NCI-H526 (cell line): ENCODE measurements around the gene CLEC4G.
"Not testable (repeated sequence)": the region's sequence is repeated elsewhere in the genome, so short reads cannot be mapped to it uniquely, and the experiment has no call there.

ENCODE experiments used
- DNase-seq, 2 experiments: peaks; one replicate each; lab custom pipeline; 2025; lab: John Stamatoyannopoulos, UW

CLEC4G gene

DNA sequence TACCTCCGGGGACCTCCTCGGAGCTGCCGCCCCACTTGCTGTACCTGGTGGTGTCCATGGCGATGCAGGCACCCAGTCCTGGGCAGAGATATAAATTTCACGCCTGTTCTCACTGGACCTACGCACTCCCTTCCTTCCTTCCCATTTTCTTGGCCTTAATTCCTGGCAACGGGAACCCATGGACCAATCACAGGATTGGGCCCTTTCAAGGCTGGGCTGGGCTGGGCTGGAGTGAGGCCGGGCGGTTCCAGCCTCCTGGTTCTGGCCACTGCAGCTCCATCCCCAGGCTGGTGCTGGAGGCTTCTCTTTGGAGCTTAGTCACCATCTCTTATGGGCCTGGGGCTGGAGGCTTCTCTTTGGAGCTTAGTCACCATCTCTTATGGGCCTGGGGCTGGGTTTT lies at the start of gene CLEC4G:
Gene CLEC4G, minus strand, starts transcription at position 66 of the 400 bp plus-strand sequence. Its CDS starts 8 bp downstream, at position 58.
- DNase-seq: no peak

DNA sequence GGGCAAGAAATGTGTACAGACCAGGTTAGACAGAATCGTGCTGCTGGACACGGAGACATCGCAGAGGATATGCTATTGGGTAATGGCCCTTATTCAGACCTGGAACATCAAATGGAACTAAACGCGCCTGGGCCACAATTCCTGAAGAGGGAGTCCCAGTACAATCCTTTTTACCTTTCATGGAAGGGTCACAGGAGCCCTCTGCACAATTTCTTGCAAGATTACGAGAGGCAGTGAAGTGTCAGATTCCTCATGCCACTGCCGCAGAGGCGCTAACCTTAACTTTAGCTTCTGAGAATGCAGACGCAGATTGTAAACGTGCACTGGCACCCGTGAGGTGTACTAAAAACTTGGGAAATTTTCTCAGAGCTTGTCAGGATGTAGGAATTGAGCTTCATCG lies 49.2 kb upstream of the CLEC4G start:
- DNase-seq: no peak

DNA sequence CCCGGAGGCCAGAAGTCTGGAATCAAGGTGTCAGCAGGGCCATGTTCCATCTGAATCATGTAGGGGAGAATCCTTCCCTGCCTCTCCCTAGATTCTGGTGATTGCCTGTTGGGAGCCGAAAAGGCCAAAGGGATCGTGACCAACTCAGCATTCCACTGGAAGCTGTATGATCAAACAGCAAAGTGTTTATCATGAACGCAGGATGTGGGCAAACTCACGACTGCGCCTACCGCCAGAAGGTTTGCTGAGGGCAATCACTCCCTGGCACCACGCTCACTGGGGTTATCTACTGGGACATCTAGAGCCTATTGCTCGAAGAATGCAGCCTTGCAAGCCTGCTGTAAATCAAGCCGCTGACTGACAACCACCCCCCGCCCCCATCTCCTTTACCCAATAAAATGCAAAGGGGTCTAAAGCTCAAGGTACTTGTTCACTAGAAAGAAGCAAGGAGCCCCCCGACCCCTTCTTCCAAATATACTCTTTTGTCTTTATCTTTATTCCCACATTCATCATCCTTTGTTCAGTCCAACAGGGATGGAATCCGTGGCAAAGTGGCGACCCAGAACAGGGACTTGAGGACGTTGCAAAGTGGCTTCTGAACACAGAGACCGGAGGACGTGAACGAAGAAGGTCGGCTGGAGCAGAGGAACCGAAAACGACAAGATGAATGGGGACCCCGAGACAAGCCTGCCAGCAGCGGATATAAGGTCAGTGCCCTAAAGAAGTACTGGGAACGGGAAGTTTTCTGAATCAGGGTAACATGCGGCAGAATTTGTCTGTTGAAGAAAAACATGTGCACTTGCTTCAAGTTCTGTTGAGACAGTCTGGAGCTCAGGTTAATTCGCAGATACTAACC lies 47.9 kb upstream of the CLEC4G start:
- DNase-seq: no peak

GRCh38 chr19:7778081-7778480 lies 46.2 kb upstream of the CLEC4G start:
- no peak for DNase-seq

- DNase-seq: no peak
These were observed 43.9 kb upstream of the CLEC4G start for GRCh38 chr19:7775761-7776160.

DNA sequence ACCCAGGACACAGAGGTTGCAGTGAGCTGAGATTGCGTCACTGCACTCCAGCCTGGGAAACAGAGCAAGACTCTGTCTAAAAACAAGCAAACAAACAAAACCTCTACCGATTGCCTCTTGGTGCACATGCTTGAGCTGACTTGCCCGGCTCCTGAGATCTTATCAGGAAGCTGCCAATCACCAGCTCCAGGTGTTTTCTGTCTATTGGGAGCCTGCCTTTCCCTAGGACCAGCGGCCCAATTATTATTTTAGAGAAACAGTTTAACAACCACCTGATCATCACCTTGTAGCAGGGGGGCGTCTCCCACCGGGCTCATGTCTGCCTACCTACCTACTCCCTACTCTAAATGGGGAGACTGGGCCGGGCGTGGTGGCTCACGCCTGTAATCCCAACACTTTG lies 41.9 kb upstream of the CLEC4G start:
- no peak for DNase-seq

- no peak for DNase-seq
These were observed 40.9 kb upstream of the CLEC4G start for GRCh38 chr19:7772752-7773291.

DNA sequence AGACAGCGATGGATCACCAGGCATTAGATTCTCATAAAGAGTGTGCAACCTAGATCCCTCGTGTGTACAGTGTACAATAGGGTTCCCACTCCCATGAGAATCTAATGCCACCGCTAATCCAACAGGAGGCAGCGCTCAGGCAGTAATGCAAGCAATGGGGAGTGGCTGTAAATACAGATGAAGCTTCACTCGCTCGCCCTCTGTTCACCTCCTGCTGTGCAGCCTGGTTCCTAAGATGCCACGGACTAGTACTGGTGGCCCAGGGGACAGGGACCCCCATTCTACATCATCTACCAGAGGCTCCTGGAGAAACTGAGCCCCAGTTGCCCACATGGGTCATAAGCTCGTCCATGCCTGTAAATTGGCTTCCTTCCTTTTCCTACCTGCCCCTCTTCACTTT lies 39.2 kb upstream of the CLEC4G start:
- no peak for DNase-seq

DNA sequence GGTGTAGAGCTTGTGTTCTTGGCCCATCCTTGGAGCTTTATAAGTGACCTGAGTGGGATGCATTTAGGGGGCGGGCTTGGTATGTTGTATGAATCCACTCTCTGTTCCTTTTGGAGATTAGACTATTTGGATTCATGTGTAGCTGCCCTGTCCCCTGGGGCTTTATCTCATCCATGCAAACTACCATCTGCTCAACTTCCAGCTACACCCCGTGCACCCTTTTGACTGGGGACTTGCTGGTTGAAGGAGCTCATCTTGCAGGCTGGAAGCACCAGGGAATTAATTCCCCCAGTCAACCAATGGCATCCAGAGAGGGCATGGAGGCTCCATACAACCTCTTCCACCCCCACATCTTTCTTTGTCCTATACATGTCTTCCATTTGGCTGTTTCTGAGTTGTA lies 37.3 kb upstream of the CLEC4G start:
- peak in 1 of 2 experiments; percentile 27 for DNase-seq

DNA sequence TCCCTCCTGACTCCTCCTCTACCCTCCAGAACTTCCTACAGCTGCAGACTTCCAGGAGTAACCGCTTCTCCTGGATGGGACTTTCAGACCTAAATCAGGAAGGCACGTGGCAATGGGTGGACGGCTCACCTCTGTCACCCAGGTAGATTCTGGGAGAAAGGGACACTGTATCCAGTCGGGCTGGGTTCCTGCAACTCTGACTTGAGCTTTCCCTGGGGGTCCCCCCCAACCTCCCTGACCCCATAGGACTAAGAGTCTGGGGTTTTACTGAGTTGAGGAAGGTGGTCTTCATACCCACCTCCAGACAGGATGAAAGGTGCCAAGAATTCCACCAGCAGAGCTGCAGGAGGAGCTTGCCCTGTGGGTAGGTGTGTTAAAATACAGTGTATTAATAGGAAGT lies 35.6 kb upstream of the CLEC4G start:
- DNase-seq: no peak

- no peak for DNase-seq
These were observed 34.6 kb upstream of the CLEC4G start for GRCh38 chr19:7766535-7766934.

DNA sequence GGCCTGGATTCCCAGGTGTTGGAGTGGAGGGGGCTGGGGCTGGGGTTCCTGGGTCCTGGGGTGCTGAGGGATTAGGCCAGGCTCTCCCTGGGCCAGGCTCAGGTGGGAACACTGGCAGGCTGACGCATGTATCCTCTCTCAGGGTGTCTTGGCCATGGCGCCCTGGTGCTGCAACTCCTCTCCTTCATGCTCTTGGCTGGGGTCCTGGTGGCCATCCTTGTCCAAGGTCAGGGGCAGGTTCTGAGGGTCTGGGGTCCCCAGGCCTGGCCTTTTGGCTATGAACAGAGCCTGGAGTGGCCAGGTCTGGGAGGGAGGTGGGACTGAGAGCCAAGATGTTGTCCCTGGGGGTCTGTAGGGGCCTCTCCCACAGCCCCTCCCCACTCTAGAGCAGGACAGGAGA lies 33.1 kb upstream of the CLEC4G start:
- DNase-seq: not testable (repeated sequence)

- DNase-seq: not testable (repeated sequence)
These were observed 32.2 kb upstream of the CLEC4G start for GRCh38 chr19:7764157-7764556.

DNA sequence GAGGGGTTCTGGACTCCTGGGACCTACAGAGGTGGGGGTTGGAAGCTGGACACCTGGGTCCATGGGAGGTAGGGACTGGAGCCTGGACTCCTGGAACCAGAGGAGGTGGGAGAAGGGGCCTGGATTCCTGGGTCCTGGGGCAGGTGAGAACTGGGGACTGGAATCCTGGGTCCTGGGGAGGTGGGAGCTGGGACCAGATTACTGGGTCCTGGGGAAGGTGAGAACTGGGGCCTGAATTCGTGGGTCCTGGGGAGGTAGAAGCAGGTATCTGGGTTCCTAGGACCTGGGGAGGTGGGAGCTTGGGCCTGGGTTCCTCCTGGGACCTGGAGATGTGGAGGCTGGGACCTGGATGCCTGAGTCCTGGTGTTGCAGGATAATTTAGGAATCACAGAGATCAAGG lies 31.8 kb upstream of the CLEC4G start:
- DNase-seq: no peak

DNA sequence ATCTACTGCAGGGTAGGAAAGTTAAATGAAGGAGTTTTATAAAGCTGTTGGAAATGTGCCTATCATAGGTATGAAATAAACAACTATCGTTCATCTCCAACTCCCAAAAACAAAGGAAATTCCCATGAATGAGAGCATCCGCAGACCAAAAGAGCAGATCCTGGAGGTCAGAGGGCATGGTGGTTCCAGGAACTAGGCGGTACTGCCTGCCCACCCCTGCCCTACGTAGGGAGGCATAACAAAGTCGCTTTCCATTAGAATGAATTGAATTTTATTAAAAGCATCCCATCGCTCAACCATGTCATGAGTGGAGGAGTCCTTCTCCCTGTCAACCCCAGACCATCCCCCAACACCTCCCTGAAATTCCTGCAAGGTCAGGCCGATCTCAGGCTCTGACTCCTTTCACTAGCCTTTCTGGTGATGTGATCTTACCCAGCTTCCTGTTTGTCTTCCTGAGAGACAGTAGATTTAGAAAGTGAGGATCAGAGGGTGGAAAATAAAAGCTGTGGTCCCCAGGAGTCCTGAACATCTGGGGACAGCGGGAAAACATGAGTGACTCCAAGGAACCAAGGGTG lies 30.9 kb upstream of the CLEC4G start, which contains the start of gene CLEC4M:
Gene CLEC4M, plus strand, starts transcription at position 525 of the 575 bp plus-strand sequence. Its CDS starts 24 bp downstream, at position 549.
- no peak for DNase-seq

GRCh38 chr19:7759156-7759555 lies 27.2 kb upstream of the CLEC4G start:
- DNase-seq: no peak

- no peak for DNase-seq
These were observed 25.4 kb upstream of the CLEC4G start for GRCh38 chr19:7757358-7757757.

- DNase-seq: no peak
These were observed 24.3 kb upstream of the CLEC4G start for GRCh38 chr19:7756258-7756657.

- DNase-seq: no peak
These were observed 19.4 kb upstream of the CLEC4G start for GRCh38 chr19:7751157-7751783.

- DNase-seq: peak in 1 of 2 experiments; percentile 44
These were observed 16.8 kb upstream of the CLEC4G start for GRCh38 chr19:7748756-7749155.

GRCh38 chr19:7748171-7748570 lies 16.3 kb upstream of the CLEC4G start:
- DNase-seq: no peak
